SK-N-MC (cell line): ENCODE results near the gene RASA3.

Source experiments
- EZH2 ChIP-seq: fragments of 200-600 bp; sonication (generic); IDR thresholded peaks from one replicate; pipeline ENCODE4 v1.6.1; 2017; ENCODE audit warnings: antibody characterized with exemption
- POLR2AphosphoS5 ChIP-seq: IDR thresholded peaks from 2 replicates; pipeline ENCODE4 v1.6.1; 2012; ENCODE audit warnings: mild to moderate bottlenecking, low read depth, low read length, borderline replicate concordance

DNA sequence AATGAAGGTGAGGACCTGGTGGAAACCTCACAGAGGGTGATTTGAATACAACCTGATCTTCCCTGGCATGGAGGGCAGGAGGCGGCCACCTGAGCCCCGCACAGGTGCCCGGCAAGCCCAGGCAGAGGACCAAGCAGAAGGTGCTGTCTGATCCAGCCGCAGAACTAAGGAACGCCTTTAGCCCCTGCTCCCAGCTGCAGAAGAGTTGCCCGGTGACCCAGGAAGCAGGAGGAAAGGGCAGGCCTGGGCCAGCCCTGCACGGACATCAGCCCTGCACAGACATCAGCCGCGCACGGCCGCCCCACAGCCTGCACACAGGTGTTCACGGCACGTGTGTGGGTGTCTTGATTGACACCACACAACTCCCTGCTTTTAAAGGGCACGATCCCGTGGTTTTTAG, 43.1 kb downstream of the RASA3 start:
- TF ChIP-seq POLR2AphosphoS5 = no peak
- TF ChIP-seq EZH2 = no peak
